Ascending aorta (tissue), 2 donors: ENCODE data around the gene ESR1. TPM values are rescaled to one million over a fixed set of nuclear protein-coding genes. Genes with fewer than 3 reads are reported as not detected.

ENCODE experiments used
- DNase-seq, 2 donors: peaks; one replicate each; pipeline ENCODE4 v3.0.0-alpha.2; 2019; ENCODE audit warnings: low spot score in 2 of 2
- H3K27ac ChIP-seq, 2 donors: fragments of 200-600 bp; sonication (generic); one replicate each; pipeline ENCODE4 v1.5.1; 2016 to 2017; ENCODE audit warnings: mild to moderate bottlenecking in 1 of 2
- H3K27me3 ChIP-seq: fragments of 200-600 bp; sonication (generic); one replicate; pipeline ENCODE4 v1.5.1; 2017
- H3K36me3 ChIP-seq, 2 donors: fragments of 200-600 bp; sonication (generic); one replicate each; pipeline ENCODE4 v1.5.1; 2016
- H3K4me1 ChIP-seq, 2 donors: fragments of 200-600 bp; sonication (generic); one replicate each; pipeline ENCODE4 v1.5.1; 2016 to 2017; ENCODE audit warnings: mild to moderate bottlenecking in 1 of 2
- H3K4me3 ChIP-seq, 2 donors: fragments of 200-600 bp; sonication (generic); one replicate each; pipeline ENCODE4 v1.5.1; 2016 to 2017; ENCODE audit warnings: mild to moderate bottlenecking in 1 of 2
- H3K9me3 ChIP-seq, 2 donors: fragments of 200-600 bp; sonication (generic); one replicate each; pipeline ENCODE4 v1.5.1; 2016
- intact Hi-C: fragments of 100-400 bp; cut with DNase I; formaldehyde crosslinking; loops from one replicate; pipeline ENCODE4 v1.15.1; 2023
- total RNA-seq: library from RNA; depleted of rRNA; stranded (reverse); fragments of >200 nt; gene quantifications from one replicate; pipeline ENCODE4 v1.1.0, GENCODE V29; 2016
- TF ChIP-seq, protein P1 (sequence below), 3 experiments: fragments of 200-600 bp in 2 of 3; fragments of 450-650 bp in 1 of 3; sonication (generic) in 2 of 3; IDR thresholded peaks; one replicate each; pipeline ENCODE4 v1.5.1; 2016 to 2019; ENCODE audit warnings: antibody characterized with exemption in 3 of 3, mild to moderate bottlenecking in 1 of 3, moderate library complexity in 1 of 3

The ESR1 gene
- total RNA-seq, 1 donor from 2014 or later = 3.0 TPM

- H3K9me3 ChIP-seq = no peaks in the 10 kb centered on the region
- no peak overlapping the region for H3K27ac ChIP-seq
- no peaks in the 10 kb centered on the region for H3K27me3 ChIP-seq
- TF ChIP-seq, protein P1, sequence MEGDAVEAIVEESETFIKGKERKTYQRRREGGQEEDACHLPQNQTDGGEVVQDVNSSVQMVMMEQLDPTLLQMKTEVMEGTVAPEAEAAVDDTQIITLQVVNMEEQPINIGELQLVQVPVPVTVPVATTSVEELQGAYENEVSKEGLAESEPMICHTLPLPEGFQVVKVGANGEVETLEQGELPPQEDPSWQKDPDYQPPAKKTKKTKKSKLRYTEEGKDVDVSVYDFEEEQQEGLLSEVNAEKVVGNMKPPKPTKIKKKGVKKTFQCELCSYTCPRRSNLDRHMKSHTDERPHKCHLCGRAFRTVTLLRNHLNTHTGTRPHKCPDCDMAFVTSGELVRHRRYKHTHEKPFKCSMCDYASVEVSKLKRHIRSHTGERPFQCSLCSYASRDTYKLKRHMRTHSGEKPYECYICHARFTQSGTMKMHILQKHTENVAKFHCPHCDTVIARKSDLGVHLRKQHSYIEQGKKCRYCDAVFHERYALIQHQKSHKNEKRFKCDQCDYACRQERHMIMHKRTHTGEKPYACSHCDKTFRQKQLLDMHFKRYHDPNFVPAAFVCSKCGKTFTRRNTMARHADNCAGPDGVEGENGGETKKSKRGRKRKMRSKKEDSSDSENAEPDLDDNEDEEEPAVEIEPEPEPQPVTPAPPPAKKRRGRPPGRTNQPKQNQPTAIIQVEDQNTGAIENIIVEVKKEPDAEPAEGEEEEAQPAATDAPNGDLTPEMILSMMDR (IDR thresholded peaks at IDR 0.05) = no peak
- no peaks in the 10 kb centered on the region for H3K36me3 ChIP-seq
- intact Hi-C loops = no loop called here
- no peak for DNase-seq
- no peaks in the 10 kb centered on the region for H3K4me1 ChIP-seq
- no peak overlapping the region for H3K4me3 ChIP-seq
Observed at GRCh38 chr6:151948002-151948743, 140.7 kb downstream of the ESR1 start.

- Histone ChIP-seq H3K27me3 (no peaks in the 10 kb centered on the region), H3K9me3 (no peaks in the 10 kb centered on the region), H3K4me3 (no peak overlapping the region), H3K4me1 (no peaks in the 10 kb centered on the region), H3K27ac (no peak overlapping the region), H3K36me3 (no peaks in the 10 kb centered on the region)
- intact Hi-C loops = no loop called here
- TF ChIP-seq, protein P1 (IDR thresholded peaks at IDR 0.05) = no peak
- no peak for DNase-seq
Observed at GRCh38 chr6:151958332-151958731, 150.8 kb downstream of the ESR1 start.

DNA sequence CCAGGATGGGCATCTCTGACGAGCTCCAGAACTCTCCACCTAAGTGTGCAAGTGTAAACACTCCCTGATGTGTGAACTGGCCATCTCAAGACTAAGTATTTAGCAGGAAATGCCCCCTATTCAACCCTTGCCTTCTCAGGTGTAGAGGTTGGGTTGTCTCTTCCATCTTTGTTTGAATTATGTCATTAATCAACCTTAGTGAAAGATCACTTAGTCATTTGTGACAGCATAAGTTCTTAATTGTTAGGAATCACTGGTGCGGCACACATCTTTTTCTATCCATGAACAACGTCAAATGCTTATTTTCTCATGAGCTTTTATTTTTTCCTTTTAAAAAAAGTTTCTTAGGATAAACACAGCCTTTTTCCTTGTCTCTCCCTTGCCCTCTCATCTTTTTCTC is 151.6 kb downstream of the ESR1 start:
- no peak overlapping the region for H3K4me3 ChIP-seq
- TF ChIP-seq, protein P1 (IDR thresholded peaks at IDR 0.05) = no peak
- no peaks in the 10 kb centered on the region for H3K36me3 ChIP-seq
- intact Hi-C loops = no loop called here
- H3K9me3 ChIP-seq = no peaks in the 10 kb centered on the region
- H3K4me1 ChIP-seq = no peaks in the 10 kb centered on the region
- no peak for DNase-seq
- no peak overlapping the region for H3K27ac ChIP-seq
- no peaks in the 10 kb centered on the region for H3K27me3 ChIP-seq

DNA sequence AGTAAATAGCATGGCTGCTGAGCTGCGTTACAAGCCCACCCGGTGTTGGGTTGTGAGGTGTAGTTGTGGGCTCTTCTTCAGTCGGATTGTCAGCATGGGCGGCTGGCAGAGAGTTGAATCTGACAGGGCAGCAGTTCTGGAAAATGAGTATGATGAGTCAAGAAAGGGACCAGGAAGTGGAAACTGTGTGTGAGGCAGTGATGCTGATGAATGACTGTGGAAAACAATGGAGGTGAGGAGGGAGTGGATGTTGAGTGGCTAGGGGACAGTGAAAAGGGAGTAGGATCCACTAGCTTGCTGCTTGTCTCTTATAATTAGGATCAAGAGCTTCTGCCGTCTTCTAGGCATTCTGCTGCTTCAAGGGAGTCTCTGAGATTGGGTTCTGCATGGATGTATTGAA is 154.3 kb downstream of the ESR1 start:
- Histone ChIP-seq H3K27ac (no peak overlapping the region), H3K4me1 (no peaks in the 10 kb centered on the region), H3K27me3 (no peaks in the 10 kb centered on the region), H3K36me3 (no peaks in the 10 kb centered on the region), H3K9me3 (no peaks in the 10 kb centered on the region), H3K4me3 (no peak overlapping the region)
- DNase-seq = no peak
- intact Hi-C loops = no loop called here
- TF ChIP-seq, protein P1 (IDR thresholded peaks at IDR 0.05) = no peak

DNA sequence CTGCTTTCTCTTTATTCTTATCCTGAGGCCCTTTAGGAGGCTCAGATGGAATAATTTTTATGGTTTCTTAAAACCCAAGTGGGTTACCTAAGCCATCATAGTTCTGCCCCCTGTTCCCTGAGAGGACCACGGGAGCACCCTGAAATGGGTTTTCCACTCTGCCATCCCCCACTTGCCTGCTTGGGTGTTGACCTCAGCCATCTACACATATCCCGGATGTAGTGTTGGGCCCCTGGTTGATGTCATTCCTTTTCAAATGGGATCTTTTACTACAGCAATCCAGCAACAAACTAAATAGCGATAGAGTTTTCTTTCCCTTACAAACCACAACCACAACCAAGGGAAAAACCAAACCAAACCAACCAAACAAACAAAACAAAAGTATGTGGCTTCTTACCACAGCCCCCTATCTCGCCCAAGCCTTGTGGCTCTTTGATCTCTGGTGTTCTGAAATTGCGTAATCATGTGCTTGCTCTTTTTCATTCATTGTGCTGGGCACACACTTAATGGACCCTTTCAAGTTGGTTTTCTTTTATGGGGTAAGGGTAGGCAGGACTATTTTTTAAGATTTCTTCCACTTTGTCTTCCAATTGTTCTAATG is 154.9 kb downstream of the ESR1 start:
- intact Hi-C loops = no loop called here
- no peaks in the 10 kb centered on the region for H3K36me3 ChIP-seq
- H3K27ac ChIP-seq = no peak overlapping the region
- TF ChIP-seq, protein P1 (IDR thresholded peaks at IDR 0.05) = no peak
- H3K4me1 ChIP-seq = no peaks in the 10 kb centered on the region
- DNase-seq = no peak
- no peak overlapping the region for H3K4me3 ChIP-seq
- H3K9me3 ChIP-seq = no peaks in the 10 kb centered on the region
- H3K27me3 ChIP-seq = no peaks in the 10 kb centered on the region
